Mesothelial cell of epicardium (in vitro differentiated cells): Measurements from ENCODE around the gene NEXN. TPM values are rescaled to one million over a fixed set of nuclear protein-coding genes. Genes with fewer than 3 reads are reported as not detected.

Experiments
- DNase-seq, 2 experiments: peaks; one replicate each; pipeline ENCODE4 v3.0.0; 2021; ENCODE audit warnings: low spot score in 2 of 2; ENCODE audit not compliant: unreplicated experiment in 2 of 2
- H3K27ac Mint-ChIP-seq: 2 replicates; pipeline ENCODE4 v1.8.0; 2021; ENCODE audit warnings: mixed read lengths
- H3K27me3 Mint-ChIP-seq: 2 replicates; pipeline ENCODE4 v1.8.0; 2021; ENCODE audit warnings: low read depth, mixed read lengths
- H3K36me3 Mint-ChIP-seq: 2 replicates; pipeline ENCODE4 v1.8.0; 2021; ENCODE audit warnings: mixed read lengths
- H3K4me1 Mint-ChIP-seq: 2 replicates; pipeline ENCODE4 v1.8.0; 2021; ENCODE audit warnings: mixed read lengths
- H3K4me3 Mint-ChIP-seq: 2 replicates; pipeline ENCODE4 v1.8.0; 2021; ENCODE audit warnings: mild to moderate bottlenecking, moderate library complexity, mixed read lengths
- H3K9me3 Mint-ChIP-seq: 2 replicates; pipeline ENCODE4 v1.8.0; 2021; ENCODE audit warnings: mixed read lengths
- CTCF ChIP-seq: fragments of 200-600 bp; sonication (generic); IDR thresholded peaks from one replicate; pipeline ENCODE4 v1.5.0; 2021; ENCODE audit warnings: antibody characterized with exemption; ENCODE audit not compliant: unreplicated experiment
- total RNA-seq: library from RNA; stranded (reverse); gene quantifications from 3 replicates; pipeline ENCODE4 v1.2.1, GENCODE V29; 2021

The NEXN gene
- total RNA-seq, 1 donor from 2014 or later: 8.2 TPM

GRCh38 chr1:77958850-77959249, 70.4 kb downstream of the NEXN start:
- no peak overlapping the region for H3K4me3 Mint-ChIP-seq
- peaks cover 64% of the 10 kb centered on the region for H3K36me3 Mint-ChIP-seq
- H3K9me3 Mint-ChIP-seq: no peaks in the 10 kb centered on the region
- no peak for TF ChIP-seq CTCF
- H3K4me1 Mint-ChIP-seq: no peaks in the 10 kb centered on the region
- no peak overlapping the region for H3K27ac Mint-ChIP-seq
- no peak for DNase-seq
- no peaks in the 10 kb centered on the region for H3K27me3 Mint-ChIP-seq

- H3K27ac Mint-ChIP-seq: no peak overlapping the region
- no peak for DNase-seq
- no peak for TF ChIP-seq CTCF
- H3K4me1 Mint-ChIP-seq: no peaks in the 10 kb centered on the region
- no peaks in the 10 kb centered on the region for H3K27me3 Mint-ChIP-seq
- H3K9me3 Mint-ChIP-seq: no peaks in the 10 kb centered on the region
- peaks cover 64% of the 10 kb centered on the region for H3K36me3 Mint-ChIP-seq
- no peak overlapping the region for H3K4me3 Mint-ChIP-seq
These were observed 73.0 kb downstream of the NEXN start for GRCh38 chr1:77961392-77961791.

- H3K36me3 Mint-ChIP-seq: peaks cover 52% of the 10 kb centered on the region
- no peaks in the 10 kb centered on the region for H3K9me3 Mint-ChIP-seq
- peaks cover 7% of the 10 kb centered on the region for H3K4me1 Mint-ChIP-seq
- TF ChIP-seq CTCF: no peak
- no peak for DNase-seq
- H3K4me3 Mint-ChIP-seq: no peak overlapping the region
- no peaks in the 10 kb centered on the region for H3K27me3 Mint-ChIP-seq
- peak overlapping the region; percentile 54 for H3K27ac Mint-ChIP-seq
These were observed 77.9 kb downstream of the NEXN start for GRCh38 chr1:77966291-77966690.

GRCh38 chr1:77970192-77970591, 81.8 kb downstream of the NEXN start:
- TF ChIP-seq CTCF: no peak
- Mint-ChIP-seq H3K4me3 (no peak overlapping the region), H3K27ac (no peak overlapping the region), H3K4me1 (peaks cover 20% of the 10 kb centered on the region), H3K9me3 (no peaks in the 10 kb centered on the region), H3K36me3 (peaks cover 27% of the 10 kb centered on the region), H3K27me3 (no peaks in the 10 kb centered on the region)
- no peak for DNase-seq

- peak overlapping the region; percentile 4 for H3K27ac Mint-ChIP-seq
- H3K4me1 Mint-ChIP-seq: peaks cover 36% of the 10 kb centered on the region
- no peak for DNase-seq
- no peak overlapping the region for H3K4me3 Mint-ChIP-seq
- no peaks in the 10 kb centered on the region for H3K9me3 Mint-ChIP-seq
- TF ChIP-seq CTCF: no peak
- no peaks in the 10 kb centered on the region for H3K27me3 Mint-ChIP-seq
- peaks cover 20% of the 10 kb centered on the region for H3K36me3 Mint-ChIP-seq
These were observed 83.7 kb downstream of the NEXN start for GRCh38 chr1:77972080-77972479.

- peaks cover 8% of the 10 kb centered on the region for H3K36me3 Mint-ChIP-seq
- H3K27me3 Mint-ChIP-seq: no peaks in the 10 kb centered on the region
- DNase-seq: no peak
- peaks cover 37% of the 10 kb centered on the region for H3K4me1 Mint-ChIP-seq
- peak overlapping the region; percentile 92 for H3K27ac Mint-ChIP-seq
- no peak overlapping the region for H3K4me3 Mint-ChIP-seq
- H3K9me3 Mint-ChIP-seq: no peaks in the 10 kb centered on the region
- no peak for TF ChIP-seq CTCF
These were observed 87.0 kb downstream of the NEXN start for GRCh38 chr1:77975386-77975785.
